ENCODE data around the gene GNB1.

- TF ChIP-seq CTCF (IDR thresholded peaks at IDR 0.05) = no peak
- TF ChIP-seq POLR2A (IDR thresholded peaks at IDR 0.05) = no peak
These were observed 129.1 kb downstream of the GNB1 start for GRCh38 chr1:1761504-1762376.

All from adrenal gland (tissue), 5 donors.